GM19395 (cell line): ENCODE measurements around the gene GTF3C5.
"Not testable (repeated sequence)": the region's sequence is repeated elsewhere in the genome, so short reads cannot be mapped to it uniquely, and the experiment has no call there.

Source experiments
- ATAC-seq: cut with Tn5 transposase; IDR thresholded peaks from one replicate; pipeline ENCODE4 v1.9.1; 2021; ENCODE audit warnings: mild to moderate bottlenecking, moderate library complexity; ENCODE audit not compliant: unreplicated experiment

Gene GTF3C5

DNA sequence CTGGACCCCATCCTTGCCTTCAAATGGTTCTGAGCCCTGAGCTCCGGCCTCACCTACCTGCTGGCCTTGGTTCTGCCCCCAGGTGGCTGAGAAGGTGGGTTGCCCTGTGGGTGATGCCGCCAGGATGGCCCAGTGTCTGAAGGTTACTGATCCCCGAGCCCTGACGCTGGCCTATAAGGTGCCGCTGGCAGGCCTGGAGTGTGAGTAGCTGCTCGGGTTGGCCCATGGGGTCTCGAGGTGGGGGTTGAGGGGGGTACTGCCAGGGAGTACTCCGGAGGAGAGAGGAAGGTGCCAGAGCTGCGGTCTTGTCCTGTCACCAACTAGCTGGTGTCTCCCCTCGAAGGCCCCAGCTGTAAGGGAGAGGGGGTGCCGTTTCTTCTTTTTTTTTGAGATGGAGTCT lies 36.2 kb downstream of the GTF3C5 start:
- ATAC-seq, result no peak

DNA sequence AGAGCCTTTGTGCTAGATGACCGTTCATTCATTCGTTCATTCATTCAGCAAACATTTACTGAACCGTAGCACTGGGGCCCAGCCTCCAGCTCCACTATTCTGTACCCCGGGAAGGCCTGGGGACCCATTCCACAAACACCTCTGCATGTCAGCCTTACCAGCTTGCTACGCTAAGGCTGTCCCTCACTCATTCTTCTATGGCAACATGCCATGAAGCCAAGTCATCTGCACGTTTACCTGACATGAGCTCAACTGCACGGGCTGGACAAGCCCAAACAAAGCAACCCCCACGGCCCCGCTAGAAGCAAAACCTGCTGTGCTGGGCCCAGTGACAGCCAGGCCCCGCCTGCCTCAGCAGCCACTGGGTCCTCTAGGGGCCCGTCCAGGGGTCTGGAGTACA lies 37.0 kb downstream of the GTF3C5 start:
- no peak for ATAC-seq

DNA sequence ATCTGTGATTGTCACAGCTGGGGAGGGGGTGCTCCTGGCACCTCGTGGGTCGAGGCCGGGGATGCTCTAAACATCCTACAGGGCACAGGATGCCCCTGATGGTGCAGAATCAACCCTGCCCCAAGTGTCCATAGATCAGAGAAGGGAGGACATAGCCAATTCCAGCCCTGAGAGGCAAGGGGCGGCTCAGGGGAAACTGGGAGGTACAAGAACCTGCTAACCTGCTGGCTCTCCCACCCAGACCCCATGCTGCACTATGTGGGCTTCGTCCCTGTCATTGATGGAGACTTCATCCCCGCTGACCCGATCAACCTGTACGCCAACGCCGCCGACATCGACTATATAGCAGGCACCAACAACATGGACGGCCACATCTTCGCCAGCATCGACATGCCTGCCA lies 37.6 kb downstream of the GTF3C5 start:
- ATAC-seq, result not testable (repeated sequence)

DNA sequence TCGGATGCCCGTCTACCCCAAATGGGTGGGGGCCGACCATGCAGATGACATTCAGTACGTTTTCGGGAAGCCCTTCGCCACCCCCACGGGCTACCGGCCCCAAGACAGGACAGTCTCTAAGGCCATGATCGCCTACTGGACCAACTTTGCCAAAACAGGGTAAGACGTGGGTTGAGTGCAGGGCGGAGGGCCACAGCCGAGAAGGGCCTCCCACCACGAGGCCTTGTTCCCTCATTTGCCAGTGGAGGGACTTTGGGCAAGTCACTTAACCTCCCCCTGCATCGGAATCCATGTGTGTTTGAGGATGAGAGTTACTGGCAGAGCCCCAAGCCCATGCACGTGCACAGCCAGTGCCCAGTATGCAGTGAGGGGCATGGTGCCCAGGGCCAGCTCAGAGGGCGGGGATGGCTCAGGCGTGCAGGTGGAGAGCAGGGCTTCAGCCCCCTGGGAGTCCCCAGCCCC lies 39.7 kb downstream of the GTF3C5 start:
- not testable (repeated sequence) for ATAC-seq

DNA sequence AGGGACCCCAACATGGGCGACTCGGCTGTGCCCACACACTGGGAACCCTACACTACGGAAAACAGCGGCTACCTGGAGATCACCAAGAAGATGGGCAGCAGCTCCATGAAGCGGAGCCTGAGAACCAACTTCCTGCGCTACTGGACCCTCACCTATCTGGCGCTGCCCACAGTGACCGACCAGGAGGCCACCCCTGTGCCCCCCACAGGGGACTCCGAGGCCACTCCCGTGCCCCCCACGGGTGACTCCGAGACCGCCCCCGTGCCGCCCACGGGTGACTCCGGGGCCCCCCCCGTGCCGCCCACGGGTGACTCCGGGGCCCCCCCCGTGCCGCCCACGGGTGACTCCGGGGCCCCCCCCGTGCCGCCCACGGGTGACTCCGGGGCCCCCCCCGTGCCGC lies 40.2 kb downstream of the GTF3C5 start:
- ATAC-seq, result not testable (repeated sequence)

DNA sequence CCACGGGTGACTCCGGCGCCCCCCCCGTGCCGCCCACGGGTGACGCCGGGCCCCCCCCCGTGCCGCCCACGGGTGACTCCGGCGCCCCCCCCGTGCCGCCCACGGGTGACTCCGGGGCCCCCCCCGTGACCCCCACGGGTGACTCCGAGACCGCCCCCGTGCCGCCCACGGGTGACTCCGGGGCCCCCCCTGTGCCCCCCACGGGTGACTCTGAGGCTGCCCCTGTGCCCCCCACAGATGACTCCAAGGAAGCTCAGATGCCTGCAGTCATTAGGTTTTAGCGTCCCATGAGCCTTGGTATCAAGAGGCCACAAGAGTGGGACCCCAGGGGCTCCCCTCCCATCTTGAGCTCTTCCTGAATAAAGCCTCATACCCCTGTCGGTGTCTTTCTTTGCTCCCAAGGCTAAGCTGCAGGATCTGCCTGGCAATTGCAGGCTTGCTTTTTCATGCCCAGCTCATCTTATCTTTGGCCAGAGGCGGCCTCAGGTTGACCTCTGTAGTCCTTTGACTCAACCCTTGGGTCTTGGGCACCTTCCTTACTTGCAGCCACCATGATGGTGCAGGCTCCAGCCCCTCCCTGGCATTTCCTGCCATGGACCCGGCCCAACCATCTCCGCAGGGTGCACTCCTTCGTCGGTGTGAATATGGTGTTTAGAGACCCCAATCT lies 40.8 kb downstream of the GTF3C5 start:
- ATAC-seq, result no peak

DNA sequence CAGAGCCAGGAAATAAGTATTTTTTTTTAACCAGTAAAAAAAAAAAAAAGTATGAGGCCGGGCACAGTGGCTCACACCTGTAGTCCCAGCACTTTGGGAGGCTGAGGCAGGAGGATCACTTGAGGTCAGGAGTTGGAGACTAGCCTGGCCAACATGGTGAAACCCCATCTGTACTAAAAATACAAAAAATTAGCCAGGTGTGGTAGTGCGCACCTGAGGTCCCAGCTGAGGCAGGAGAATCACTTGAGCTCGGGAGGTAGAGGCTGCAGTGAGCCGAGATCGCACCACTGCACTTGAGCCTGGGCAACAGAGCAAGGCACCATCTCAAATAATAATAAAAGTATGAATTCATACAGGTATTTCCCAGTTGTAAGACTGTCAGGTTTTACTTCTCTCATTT lies 41.4 kb downstream of the GTF3C5 start:
- not testable (repeated sequence) for ATAC-seq

DNA sequence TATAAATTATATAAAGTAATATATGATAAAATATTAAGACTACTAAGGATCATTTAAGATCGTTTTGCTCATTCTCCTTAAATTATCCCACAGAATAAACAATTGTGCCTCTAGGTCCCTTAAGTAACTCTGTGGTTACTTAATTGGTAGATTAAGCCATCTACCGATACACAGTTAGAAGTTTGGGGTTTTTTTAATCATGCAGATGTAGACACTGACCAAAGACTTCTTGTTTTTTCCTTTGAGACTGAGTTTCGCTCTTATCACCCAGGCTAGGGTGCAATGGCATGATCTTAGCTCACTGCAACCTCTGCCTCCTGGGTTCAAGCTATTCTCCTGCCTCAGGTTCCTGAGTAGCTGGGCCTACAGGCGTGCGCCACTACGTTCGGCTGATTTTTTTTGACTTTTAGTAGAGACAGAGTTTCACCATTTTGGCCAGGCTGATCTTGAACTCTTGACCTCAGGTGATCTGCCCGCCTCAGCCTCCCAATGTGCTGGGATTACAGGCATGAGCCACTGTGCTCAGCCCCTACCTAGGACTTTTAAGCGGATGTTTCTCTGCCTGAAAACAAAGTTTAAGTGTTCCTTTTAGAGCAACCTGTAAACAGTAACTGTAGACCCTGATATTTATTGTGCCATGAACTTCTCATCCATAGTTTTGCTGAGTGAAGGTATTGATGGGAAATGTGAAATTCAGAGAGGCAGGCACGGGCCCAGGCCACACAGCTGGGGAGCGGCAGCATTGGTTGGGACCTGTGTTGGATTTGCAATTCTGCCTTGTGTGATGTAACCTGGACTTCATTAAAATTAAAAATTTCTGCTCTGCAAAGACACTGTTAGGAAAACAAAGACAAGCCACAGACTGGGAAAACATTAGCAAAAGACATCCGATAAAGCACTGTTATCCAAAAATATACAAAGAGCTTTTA lies 42.6 kb downstream of the GTF3C5 start:
- ATAC-seq, result no peak

DNA sequence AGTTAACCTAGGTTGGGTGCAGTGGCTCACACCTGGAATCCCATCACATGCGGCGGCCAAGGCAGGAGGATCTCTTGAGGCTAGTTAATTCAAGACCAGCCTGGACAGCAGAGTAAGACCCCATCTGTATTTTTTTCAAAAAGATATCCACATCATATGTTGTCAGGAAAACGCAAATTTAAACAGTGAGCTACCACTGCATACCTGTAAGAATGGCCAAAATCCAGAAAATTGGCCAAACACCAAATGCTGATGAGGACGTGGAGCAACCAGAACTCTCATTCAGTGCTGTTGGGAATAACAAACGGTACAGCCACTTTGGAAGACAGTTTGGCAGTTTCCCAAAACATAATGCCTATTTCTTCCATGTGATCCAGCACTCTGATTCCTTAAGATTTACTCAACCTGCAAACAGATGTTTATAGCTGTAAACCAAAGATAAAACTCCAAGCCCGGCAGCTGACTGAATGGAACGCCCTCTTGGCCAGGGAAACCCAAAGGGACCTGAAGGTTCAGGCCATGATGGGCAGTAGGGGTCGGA lies 43.4 kb downstream of the GTF3C5 start:
- no peak for ATAC-seq

DNA sequence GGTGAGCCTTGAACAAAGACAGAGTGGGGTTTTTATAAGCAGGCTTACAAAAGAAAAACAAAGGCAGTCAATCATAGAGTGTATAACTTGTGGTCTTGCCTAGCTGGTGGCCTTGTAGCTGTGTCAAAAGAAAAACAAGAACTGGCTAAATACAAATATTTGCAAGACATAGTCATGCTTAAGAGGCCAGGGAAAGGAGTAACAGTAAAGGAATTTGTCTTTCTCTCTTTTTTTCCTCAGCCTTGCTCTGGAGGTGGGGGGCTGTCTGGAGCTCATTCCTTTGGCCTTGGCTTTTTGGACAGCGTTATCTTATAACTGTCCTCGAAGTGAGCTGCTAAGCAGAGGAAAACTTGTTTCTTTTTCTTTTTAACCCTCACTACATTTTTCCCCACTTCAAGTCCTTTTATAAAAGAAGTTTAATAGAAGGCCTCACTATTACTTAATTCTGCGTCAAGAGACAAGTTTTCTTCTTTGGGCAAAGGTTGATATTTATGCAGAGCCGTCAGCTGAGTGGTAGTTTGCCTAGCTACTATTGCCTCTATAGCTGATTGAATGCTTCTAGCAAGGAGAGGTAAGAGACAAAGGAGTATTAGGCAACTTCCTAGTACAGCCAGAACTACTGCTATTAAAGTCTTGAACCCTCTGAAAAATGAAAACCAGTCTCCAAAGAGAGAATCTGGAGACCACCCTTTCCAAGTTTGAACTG lies 45.3 kb downstream of the GTF3C5 start:
- ATAC-seq, result no peak

DNA sequence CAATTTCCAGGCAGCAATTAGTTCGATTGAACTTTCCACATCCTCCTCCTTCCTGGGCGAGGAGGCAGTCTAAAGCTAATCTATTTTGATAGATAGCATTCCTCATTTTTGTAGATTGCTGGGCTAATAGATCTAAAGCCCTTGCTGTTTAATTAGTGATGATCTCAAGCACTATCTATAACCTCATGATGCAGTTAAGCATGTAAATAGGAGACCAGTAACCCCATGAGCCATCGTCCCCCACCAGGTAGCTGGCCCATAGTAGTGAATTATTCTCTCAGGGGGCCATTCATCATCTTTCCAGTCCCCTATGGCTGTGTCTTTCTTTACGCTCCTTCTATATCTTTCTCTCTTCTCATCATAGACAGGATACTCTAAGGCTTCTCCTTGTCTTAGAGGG lies 45.9 kb downstream of the GTF3C5 start:
- ATAC-seq, result no peak

DNA sequence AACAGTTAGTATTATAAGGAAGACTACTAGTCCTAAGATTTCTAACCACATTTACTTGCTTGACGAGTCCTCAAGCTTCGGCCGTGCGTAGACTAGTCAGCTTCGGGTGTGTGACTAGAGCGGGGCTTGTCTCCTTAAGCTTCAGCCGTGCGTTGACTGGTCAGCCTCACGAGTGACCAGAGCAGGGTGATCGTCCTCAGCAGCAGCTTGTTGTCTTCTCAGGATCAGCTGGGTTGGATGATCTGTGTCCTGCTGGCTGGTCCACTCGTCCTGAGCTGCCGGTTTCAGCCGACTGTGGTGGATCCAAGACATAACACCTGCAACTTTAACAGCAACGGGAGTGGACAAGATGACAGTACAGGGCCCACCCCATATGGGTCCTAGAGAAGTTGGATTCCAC lies 47.7 kb downstream of the GTF3C5 start:
- ATAC-seq, result no peak

DNA sequence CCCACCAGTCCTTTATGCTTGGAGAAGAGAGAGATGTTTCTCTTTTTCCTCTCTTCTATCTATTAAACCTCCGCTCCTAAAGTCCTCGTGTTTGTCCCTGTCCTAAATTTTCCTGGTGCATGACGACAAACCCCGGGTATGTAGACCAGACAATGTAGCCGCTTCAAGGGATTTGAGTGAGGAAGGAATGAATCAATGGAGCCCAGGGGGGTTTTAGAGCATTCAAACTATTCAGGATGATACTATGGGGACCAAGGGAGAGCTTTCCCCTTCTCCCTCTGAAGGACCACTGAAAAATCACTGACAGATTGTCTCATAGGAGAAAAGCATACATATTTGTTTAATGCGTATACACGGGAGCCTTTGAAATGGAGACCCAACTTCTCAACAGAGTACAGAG lies 49.4 kb downstream of the GTF3C5 start:
- ATAC-seq, result no peak

DNA sequence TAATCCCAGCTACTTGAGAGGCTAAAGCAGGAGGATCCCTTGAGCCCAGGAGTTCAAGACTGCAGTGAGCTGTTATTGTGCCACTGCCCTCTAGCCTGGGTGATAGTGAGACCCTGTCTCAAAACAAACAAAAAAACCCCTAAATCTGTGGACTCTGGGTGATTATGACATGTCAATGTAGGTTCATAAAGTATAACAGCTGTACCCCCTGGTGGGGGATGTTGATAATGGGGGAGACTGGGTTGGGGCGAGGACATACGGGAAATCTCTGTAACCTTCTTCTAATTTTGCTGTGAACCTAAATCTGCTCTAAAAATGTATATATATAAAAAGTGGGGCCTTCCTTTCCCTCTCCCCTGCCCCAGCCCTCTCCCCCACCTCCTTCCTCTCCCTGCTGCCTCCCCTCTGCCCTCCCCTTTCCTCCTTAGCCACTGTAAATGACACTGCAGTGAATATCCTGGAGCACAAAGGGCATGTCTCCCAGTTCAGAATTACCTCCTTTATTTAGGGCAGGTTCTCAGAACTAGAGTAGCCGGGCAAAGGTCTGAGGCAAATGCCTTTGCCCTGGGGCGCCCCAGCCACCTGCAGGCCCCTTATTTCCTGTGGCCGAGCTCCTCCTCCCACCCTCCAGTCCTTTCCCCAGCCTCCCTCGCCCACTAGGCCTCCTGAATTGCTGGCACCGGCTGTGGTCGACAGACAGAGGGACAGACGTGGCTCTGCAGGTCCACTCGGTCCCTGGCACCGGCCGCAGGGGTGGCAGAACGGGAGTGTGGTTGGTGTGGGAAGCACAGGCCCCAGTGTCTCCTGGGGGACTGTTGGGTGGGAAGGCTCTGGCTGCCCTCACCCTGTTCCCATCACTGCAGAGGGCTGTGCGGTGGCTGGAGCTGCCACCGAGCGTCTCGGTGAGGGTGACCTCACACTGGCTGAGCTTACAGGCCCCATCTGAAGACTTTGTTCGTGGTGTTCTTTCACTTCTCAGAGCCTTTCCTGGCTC lies 50.3 kb downstream of the GTF3C5 start:
- not testable (repeated sequence) for ATAC-seq

DNA sequence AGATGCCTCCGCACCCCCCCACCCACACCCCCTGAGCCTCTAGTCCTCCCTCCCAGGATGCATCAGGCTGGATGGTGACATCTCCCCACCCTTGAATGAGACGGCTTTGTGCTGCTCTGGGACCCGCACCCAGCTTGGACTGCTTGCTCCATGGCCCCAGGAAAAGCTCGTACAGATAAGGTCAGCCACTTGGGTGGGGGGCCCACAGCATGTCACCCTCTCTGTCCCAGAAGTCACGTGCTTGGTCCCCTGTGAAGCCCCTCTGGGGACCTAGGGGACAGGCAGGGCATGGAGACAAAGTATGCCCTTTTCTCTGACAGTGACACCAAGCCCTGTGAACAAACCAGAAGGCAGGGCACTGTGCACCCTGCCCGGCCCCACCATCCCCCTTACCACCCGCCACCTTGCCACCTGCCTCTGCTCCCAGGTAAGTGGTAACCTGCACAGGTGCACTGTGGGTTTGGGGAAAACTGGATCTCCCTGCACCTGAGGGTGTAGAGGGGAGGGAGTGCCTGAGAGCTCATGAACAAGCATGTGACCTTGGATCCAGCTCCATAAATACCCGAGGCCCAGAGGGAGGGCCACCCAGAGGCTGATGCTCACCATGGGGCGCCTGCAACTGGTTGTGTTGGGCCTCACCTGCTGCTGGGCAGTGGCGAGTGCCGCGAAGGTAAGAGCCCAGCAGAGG lies 51.3 kb downstream of the GTF3C5 start:
- ATAC-seq, result not testable (repeated sequence)

DNA sequence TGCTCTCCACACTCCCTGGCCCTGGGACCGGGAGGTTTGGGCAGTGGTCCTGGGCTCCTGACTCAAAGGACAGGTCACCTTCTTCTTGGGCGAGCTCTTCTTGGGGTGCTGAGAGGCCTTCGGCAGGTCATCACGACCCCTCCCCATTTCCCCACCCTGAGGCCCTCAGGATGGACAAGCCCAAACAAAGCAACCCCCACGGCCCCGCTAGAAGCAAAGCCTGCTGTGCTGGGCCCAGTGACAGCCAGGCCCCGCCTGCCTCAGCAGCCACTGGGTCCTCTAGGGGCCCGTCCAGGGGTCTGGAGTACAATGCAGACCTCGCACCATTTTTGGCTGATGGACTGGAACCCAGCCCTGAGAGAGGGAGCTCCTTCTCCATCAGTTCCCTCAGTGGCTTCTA lies 52.9 kb downstream of the GTF3C5 start:
- not testable (repeated sequence) for ATAC-seq

DNA sequence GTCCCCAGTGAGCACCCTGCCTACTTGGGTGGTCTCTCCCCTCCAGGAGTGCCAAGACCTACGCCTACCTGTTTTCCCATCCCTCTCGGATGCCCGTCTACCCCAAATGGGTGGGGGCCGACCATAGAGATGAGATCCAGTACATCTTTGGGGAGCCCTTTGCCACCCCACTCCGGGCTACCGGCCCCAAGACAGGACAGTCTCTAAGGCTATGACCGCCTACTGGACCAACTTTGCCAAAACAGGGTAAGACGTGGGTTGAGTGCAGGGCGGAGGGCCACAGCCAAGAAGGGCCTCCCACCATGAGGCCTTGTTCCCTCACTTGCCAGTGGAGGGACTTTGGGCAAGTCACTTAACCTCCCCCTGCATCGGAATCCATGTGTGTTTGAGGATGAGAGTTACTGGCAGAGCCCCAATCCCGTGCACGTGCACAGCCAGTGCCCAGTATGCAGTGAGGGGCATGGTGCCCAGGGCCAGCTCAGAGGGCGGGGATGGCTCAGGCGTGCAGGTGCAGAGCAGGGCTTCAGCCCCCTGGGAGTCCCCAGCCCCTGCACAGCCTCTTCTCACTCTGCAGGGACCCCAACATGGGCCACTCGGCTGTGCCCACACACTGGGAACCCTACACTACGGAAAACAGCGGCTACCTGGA lies 55.5 kb downstream of the GTF3C5 start:
- not testable (repeated sequence) for ATAC-seq

DNA sequence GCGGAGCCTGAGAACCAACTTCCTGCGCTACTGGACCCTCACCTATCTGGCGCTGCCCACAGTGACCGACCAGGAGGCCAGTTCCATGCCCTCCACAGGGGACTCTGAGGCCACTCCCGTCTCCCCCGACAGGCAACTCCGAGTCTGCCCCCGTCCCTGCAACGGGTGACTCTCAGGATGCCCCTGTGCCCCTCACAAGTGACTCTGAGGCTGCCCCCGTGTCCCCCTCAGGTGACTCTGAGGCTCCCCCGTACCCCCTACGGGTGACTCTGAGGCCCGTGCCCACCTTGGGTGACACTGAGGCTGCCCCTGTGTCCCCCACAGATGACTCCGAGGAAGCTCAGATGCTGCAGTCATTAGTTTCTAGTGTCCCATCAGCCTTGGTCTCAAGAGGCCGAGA lies 56.1 kb downstream of the GTF3C5 start:
- ATAC-seq, result no peak
